Measurements from ENCODE around the gene KRT15. TPM values are rescaled to one million over a fixed set of nuclear protein-coding genes. Genes with fewer than 3 reads are reported as not detected.

The KRT15 gene
- total RNA-seq, 1 donor from 2014 or later, result 0.32 TPM

GRCh38 chr17:41553176-41553575 is 34.5 kb upstream of the KRT15 start:
- intact Hi-C loops (cut with DNase I), result no loop called here
- no peak for DNase-seq (ENCODE audit: low spot score in 2 of 2)
- no peak for TF ChIP-seq CTCF (IDR thresholded peaks at IDR 0.05)
- H3K36me3 ChIP-seq, result no peaks in the 10 kb centered on the region
- no peaks in the 10 kb centered on the region for H3K9me3 ChIP-seq
- peaks cover 9 to 10% of the 10 kb centered on the region in 2 donors for H3K4me1 ChIP-seq
- no peaks in the 10 kb centered on the region for H3K27me3 ChIP-seq
- H3K4me3 ChIP-seq, result no peak overlapping the region
- no peak overlapping the region for H3K27ac ChIP-seq

- intact Hi-C loops (cut with DNase I), result no loop called here
- no peaks in the 10 kb centered on the region for H3K27me3 ChIP-seq
- H3K27ac ChIP-seq, result no peak overlapping the region
- peaks cover 11 to 12% of the 10 kb centered on the region in 2 donors for H3K4me1 ChIP-seq
- no peak overlapping the region for H3K4me3 ChIP-seq
- no peaks in the 10 kb centered on the region for H3K36me3 ChIP-seq
- no peak for TF ChIP-seq CTCF (IDR thresholded peaks at IDR 0.05)
- no peaks in the 10 kb centered on the region for H3K9me3 ChIP-seq
- no peak for DNase-seq (ENCODE audit: low spot score in 2 of 2)
Observed at GRCh38 chr17:41552455-41552854, 33.8 kb upstream of the KRT15 start.

GRCh38 chr17:41551365-41551764 is 32.7 kb upstream of the KRT15 start:
- Histone ChIP-seq H3K4me3 (no peak overlapping the region), H3K9me3 (no peaks in the 10 kb centered on the region), H3K27ac (no peak overlapping the region), H3K4me1 (peaks cover 11 to 15% of the 10 kb centered on the region in 2 donors), H3K36me3 (no peaks in the 10 kb centered on the region), H3K27me3 (no peaks in the 10 kb centered on the region)
- no peak for TF ChIP-seq CTCF (IDR thresholded peaks at IDR 0.05)
- no peak for DNase-seq (ENCODE audit: low spot score in 2 of 2)
- intact Hi-C loops (cut with DNase I), result no loop called here

- Histone ChIP-seq H3K4me3 (no peak overlapping the region), H3K36me3 (no peaks in the 10 kb centered on the region), H3K9me3 (no peaks in the 10 kb centered on the region), H3K4me1 (peaks cover 11 to 15% of the 10 kb centered on the region in 2 donors), H3K27ac (no peak overlapping the region), H3K27me3 (no peaks in the 10 kb centered on the region)
- no peak for TF ChIP-seq CTCF (IDR thresholded peaks at IDR 0.05)
- intact Hi-C loops (cut with DNase I), result loop anchor here (1.0 to 5.0 kb wide), 3 partner anchors 99 to 747 kb away; no protein-coding TSS in a partner anchor
- no peak for DNase-seq (ENCODE audit: low spot score in 2 of 2)
Observed at GRCh38 chr17:41549596-41550039, 30.9 kb upstream of the KRT15 start.

GRCh38 chr17:41548844-41549595 is 30.3 kb upstream of the KRT15 start:
- peak overlapping the region; percentile 24 to 50 for H3K4me3 ChIP-seq
- H3K36me3 ChIP-seq, result no peaks in the 10 kb centered on the region
- H3K27ac ChIP-seq, result peak overlapping the region; percentile 65 to 81
- no peaks in the 10 kb centered on the region for H3K9me3 ChIP-seq
- peak; percentile 27 to 91 for DNase-seq (ENCODE audit: low spot score in 2 of 2)
- TF ChIP-seq CTCF (IDR thresholded peaks at IDR 0.05), result peak; percentile 76 to 81 (median 80)
- peaks cover 11 to 15% of the 10 kb centered on the region in 2 donors for H3K4me1 ChIP-seq
- H3K27me3 ChIP-seq, result no peaks in the 10 kb centered on the region
- intact Hi-C loops (cut with DNase I), result loop anchor here (1.0 to 5.0 kb wide), 3 partner anchors 99 to 747 kb away; no protein-coding TSS in a partner anchor
